EL (cell line): ENCODE data around the gene DYRK4.
A peak's percentile ranks its signal among the peaks of the same experiment; 100 is the strongest.

Experiments
- DNase-seq: peaks from one replicate; pipeline ENCODE4 v3.0.0-alpha.2; 2016

Gene DYRK4

GRCh38 chr12:4564818-4565217 lies 2.8 kb downstream of the DYRK4 start:
- no peak for DNase-seq

GRCh38 chr12:4566474-4566873 lies 4.5 kb downstream of the DYRK4 start:
- no peak for DNase-seq

- DNase-seq, result no peak
Observed at GRCh38 chr12:4567073-4567881, 5.3 kb downstream of the DYRK4 start.

- DNase-seq, result no peak
Observed at GRCh38 chr12:4569261-4569660, 7.3 kb downstream of the DYRK4 start.

GRCh38 chr12:4572680-4573079 lies 10.7 kb downstream of the DYRK4 start:
- DNase-seq, result no peak

GRCh38 chr12:4579305-4580102 lies 17.5 kb downstream of the DYRK4 start:
- peak; percentile 5 for DNase-seq

- DNase-seq, result no peak
Observed at GRCh38 chr12:4580281-4580688, 18.3 kb downstream of the DYRK4 start.

- no peak for DNase-seq
Observed at GRCh38 chr12:4584281-4584680, 22.3 kb downstream of the DYRK4 start.

- no peak for DNase-seq
Observed at GRCh38 chr12:4584896-4585295, 22.9 kb downstream of the DYRK4 start.

- no peak for DNase-seq
Observed at GRCh38 chr12:4586500-4586899, 24.5 kb downstream of the DYRK4 start.

GRCh38 chr12:4587108-4587507 lies 25.1 kb downstream of the DYRK4 start:
- DNase-seq, result no peak

- DNase-seq, result no peak
Observed at GRCh38 chr12:4588916-4589315, 26.9 kb downstream of the DYRK4 start.

- peak; percentile 28 for DNase-seq
Observed at GRCh38 chr12:4589941-4590340, 27.9 kb downstream of the DYRK4 start.

GRCh38 chr12:4591180-4591687 lies 29.2 kb downstream of the DYRK4 start:
- no peak for DNase-seq

GRCh38 chr12:4595881-4596280 lies 33.9 kb downstream of the DYRK4 start:
- DNase-seq, result no peak

- no peak for DNase-seq
Observed at GRCh38 chr12:4603421-4603820, 41.4 kb downstream of the DYRK4 start.

- no peak for DNase-seq
Observed at GRCh38 chr12:4603946-4604345, 41.9 kb downstream of the DYRK4 start.

- DNase-seq, result peak; percentile 85
Observed at GRCh38 chr12:4604684-4605193, 42.7 kb downstream of the DYRK4 start.

GRCh38 chr12:4607056-4607455 lies 45.0 kb downstream of the DYRK4 start:
- DNase-seq, result no peak

GRCh38 chr12:4609071-4609470 lies 47.1 kb downstream of the DYRK4 start:
- no peak for DNase-seq

- no peak for DNase-seq
Observed at GRCh38 chr12:4610481-4610880, 48.5 kb downstream of the DYRK4 start.

GRCh38 chr12:4615667-4616066 lies 53.7 kb downstream of the DYRK4 start:
- DNase-seq, result no peak

GRCh38 chr12:4621511-4621910 lies 59.5 kb downstream of the DYRK4 start:
- no peak for DNase-seq

- no peak for DNase-seq
Observed at GRCh38 chr12:4626543-4626942, 64.5 kb downstream of the DYRK4 start.
